B cell (primary cell): ENCODE measurements around the gene HS3ST3B1.

ENCODE experiments used
- CTCF ChIP-seq: fragments of 200-600 bp; IDR thresholded peaks from one replicate; pipeline ENCODE4 v1.8.0; 2022; ENCODE audit warnings: antibody characterized with exemption, mild to moderate bottlenecking
- EZH2 ChIP-seq: IDR thresholded peaks from 2 replicates; pipeline ENCODE4 v1.6.1; 2012; ENCODE audit warnings: borderline replicate concordance, low read depth, mild to moderate bottlenecking, moderate library complexity, low read length; ENCODE audit not compliant: insufficient read depth, poor library complexity, severe bottlenecking

GRCh38 chr17:14305785-14306496 is 5.1 kb downstream of the HS3ST3B1 start:
- TF ChIP-seq CTCF (no peak), EZH2 (no peak)
